T-cell (primary cell): ENCODE data around the gene CA10. TPM values are rescaled to one million over a fixed set of nuclear protein-coding genes. Genes with fewer than 3 reads are reported as not detected.

Source experiments
- ATAC-seq, 4 experiments: fragments of 200-7000 bp in 3 of 4; fragments of 150-1000 bp in 1 of 4; cut with Tn5 transposase; replicated peaks in 1 of 4; 1 replicate in 3 of 4; 2 replicates in 1 of 4; pipeline ENCODE4 v1.10.0; 2021; ENCODE audit warnings: moderate library complexity in 3 of 4, mild to moderate bottlenecking in 2 of 4, moderate number of reproducible peaks in 1 of 4
- CTCF ChIA-PET, 2 donors: fragments of 300-600 bp; sonication (Branson Sonifier 250); formaldehyde crosslinking; loops; one replicate each; lab custom pipeline; 2022; ENCODE audit warnings: antibody characterized with exemption in 2 of 2; lab: Charles Lee
- POLR2A ChIA-PET, 2 donors: fragments of 300-600 bp; sonication (Branson Sonifier 250); formaldehyde crosslinking; loops; one replicate each; lab custom pipeline; 2022; ENCODE audit warnings: antibody characterized with exemption in 2 of 2; lab: Charles Lee
- DNase-seq, 35 experiments: peaks; one replicate each; pipeline versions ENCODE4 v3.0.0 to v3.0.0-alpha.2; 2013 to 2023
- H3K27ac ChIP-seq: one replicate; pipeline ENCODE4 v1.5.1; 2013; ENCODE audit warnings: low read length
- H3K27me3 ChIP-seq, 2 experiments: replicated peaks in 1 of 2; 1 replicate in 1 of 2; 2 replicates in 1 of 2; pipeline versions ENCODE4 v1.6.1 to v1.7.0; 2013; ENCODE audit warnings: low read length in 1 of 2, mixed read lengths in 1 of 2; ENCODE audit not compliant: control insufficient read depth in 2 of 2, insufficient read depth in 2 of 2; ENCODE audit errors: extremely low read depth in 1 of 2
- H3K36me3 ChIP-seq, 2 donors: 1 replicate in 1 of 2; 2 replicates in 1 of 2; pipeline versions ENCODE4 v1.6.1 to v1.7.0; 2013; ENCODE audit warnings: low read length in 1 of 2; ENCODE audit not compliant: control insufficient read depth in 2 of 2, insufficient read depth in 1 of 2; ENCODE audit errors: extremely low read depth in 1 of 2
- H3K4me1 ChIP-seq, 2 experiments: 1 replicate in 1 of 2; 2 replicates in 1 of 2; pipeline versions ENCODE4 v1.6.1 to v1.7.0; 2013; ENCODE audit warnings: low read length in 2 of 2, mixed read lengths in 1 of 2; ENCODE audit not compliant: insufficient read depth in 2 of 2, control insufficient read depth in 1 of 2; ENCODE audit errors: extremely low read depth in 1 of 2
- H3K4me3 ChIP-seq, 2 donors: 1 replicate in 1 of 2; 2 replicates in 1 of 2; pipeline versions ENCODE4 v1.5.1 to v1.7.0; 2013; ENCODE audit warnings: mild to moderate bottlenecking in 2 of 2, low read length in 1 of 2, moderate library complexity in 1 of 2; ENCODE audit not compliant: control insufficient read depth in 1 of 2; ENCODE audit errors: extremely low read depth in 1 of 2
- H3K9me3 ChIP-seq: 2 replicates; pipeline ENCODE4 v1.7.0; 2013
- H3K27ac Mint-ChIP-seq, 2 donors: one replicate each; pipeline ENCODE4 v1.8.0; 2020 to 2021; ENCODE audit warnings: mild to moderate bottlenecking in 2 of 2, mixed read lengths in 2 of 2
- H3K27me3 Mint-ChIP-seq, 2 donors: one replicate each; pipeline ENCODE4 v1.8.0; 2021 to 2022; ENCODE audit warnings: mixed read lengths in 2 of 2
- H3K36me3 Mint-ChIP-seq: one replicate; pipeline ENCODE4 v1.8.0; 2021; ENCODE audit warnings: mixed read lengths
- H3K4me1 Mint-ChIP-seq, 3 donors: one replicate each; pipeline ENCODE4 v1.8.0; 2020 to 2022; ENCODE audit warnings: mixed read lengths in 3 of 3, mild to moderate bottlenecking in 1 of 3
- H3K4me3 Mint-ChIP-seq, 3 donors: one replicate each; pipeline ENCODE4 v1.8.0; 2020 to 2022; ENCODE audit warnings: mild to moderate bottlenecking in 3 of 3, mixed read lengths in 3 of 3, moderate library complexity in 3 of 3
- H3K9me3 Mint-ChIP-seq, 3 donors: one replicate each; pipeline ENCODE4 v1.8.0; 2020 to 2022; ENCODE audit warnings: mixed read lengths in 3 of 3
- WGBS: methylation state at CpG from one replicate; pipeline ENCODE4 v1.1.5; 2013; ENCODE audit warnings: missing lambda C conversion rate; ENCODE audit not compliant: insufficient coverage; 5-methylcytosine and 5-hydroxymethylcytosine counted together
- total RNA-seq, 35 experiments: library from RNA in 6 of 35; stranded (reverse) in 6 of 35; fragments of 120-200 nt in 1 of 35; gene quantifications; one replicate each; pipeline versions ENCODE4 v1.2.1 to v1.2.4 and lab custom pipeline; 2013 to 2026

Gene CA10
- total RNA-seq, 5 donors from 2014 or later (not counting 1 experiment from before 2014, with no cell fraction given), result 0.30 TPM; not detected in 4

- H3K4me1 ChIP-seq, result no peaks in the 10 kb centered on the region
- 90% methylated on average over 2 of the region's 4 CpGs for WGBS
- no peak for DNase-seq
- Mint-ChIP-seq H3K27me3 (peaks cover 2 to 5% of the 10 kb centered on the region in 2 donors), H3K4me1 (no peaks in the 10 kb centered on the region), H3K27ac (no peak overlapping the region), H3K4me3 (no peak overlapping the region), H3K36me3 (no peaks in the 10 kb centered on the region), H3K9me3 (no peaks in the 10 kb centered on the region)
- no peak overlapping the region for H3K27ac ChIP-seq
- H3K9me3 ChIP-seq, result no peaks in the 10 kb centered on the region
- H3K4me3 ChIP-seq, result no peak overlapping the region
- H3K36me3 ChIP-seq, result no peaks in the 10 kb centered on the region
- ChIA-PET CTCF (no interaction called here), POLR2A (no interaction called here)
- peaks cover 0 to 2% of the 10 kb centered on the region in 2 experiments for H3K27me3 ChIP-seq
- no peak for ATAC-seq
These were observed 19.8 kb downstream of the CA10 start for GRCh38 chr17:52138752-52139151.

GRCh38 chr17:52138350-52138749 lies 20.2 kb downstream of the CA10 start:
- Histone ChIP-seq H3K36me3 (no peaks in the 10 kb centered on the region), H3K9me3 (no peaks in the 10 kb centered on the region), H3K27me3 (peaks cover 0 to 2% of the 10 kb centered on the region in 2 experiments), H3K27ac (no peak overlapping the region), H3K4me3 (no peak overlapping the region), H3K4me1 (no peaks in the 10 kb centered on the region)
- ATAC-seq (no peak), DNase-seq (no peak)
- POLR2A ChIA-PET, result no interaction called here
- Mint-ChIP-seq H3K4me1 (no peaks in the 10 kb centered on the region), H3K36me3 (no peaks in the 10 kb centered on the region), H3K27me3 (peaks cover 2 to 5% of the 10 kb centered on the region in 2 donors), H3K9me3 (no peaks in the 10 kb centered on the region), H3K27ac (no peak overlapping the region), H3K4me3 (no peak overlapping the region)
- CTCF ChIA-PET, result no interaction called here

GRCh38 chr17:52136166-52136565 lies 22.3 kb downstream of the CA10 start:
- Mint-ChIP-seq H3K27ac (no peak overlapping the region), H3K27me3 (peaks cover 2 to 5% of the 10 kb centered on the region in 2 donors), H3K36me3 (no peaks in the 10 kb centered on the region), H3K4me3 (no peak overlapping the region), H3K9me3 (no peaks in the 10 kb centered on the region), H3K4me1 (no peaks in the 10 kb centered on the region)
- POLR2A ChIA-PET, result no interaction called here
- no peaks in the 10 kb centered on the region for H3K4me1 ChIP-seq
- H3K36me3 ChIP-seq, result no peaks in the 10 kb centered on the region
- H3K4me3 ChIP-seq, result no peak overlapping the region
- H3K27me3 ChIP-seq, result no peaks in the 10 kb centered on the region
- CTCF ChIA-PET, result no interaction called here
- H3K9me3 ChIP-seq, result no peaks in the 10 kb centered on the region
- ATAC-seq (no peak), DNase-seq (no peak)
- no CpG with 5 or more reads among the region's 6 CpGs for WGBS
- H3K27ac ChIP-seq, result no peak overlapping the region

GRCh38 chr17:52134641-52135040 lies 23.9 kb downstream of the CA10 start:
- Mint-ChIP-seq H3K27me3 (peaks cover 2 to 8% of the 10 kb centered on the region in 2 donors), H3K36me3 (no peaks in the 10 kb centered on the region), H3K4me3 (no peak overlapping the region), H3K27ac (no peak overlapping the region), H3K4me1 (no peaks in the 10 kb centered on the region), H3K9me3 (no peaks in the 10 kb centered on the region)
- ATAC-seq (no peak), DNase-seq (no peak)
- POLR2A ChIA-PET, result no interaction called here
- CTCF ChIA-PET, result no interaction called here
- 50% methylated on average over 1 of the region's 1 CpG for WGBS
- H3K9me3 ChIP-seq, result no peaks in the 10 kb centered on the region
- no peaks in the 10 kb centered on the region for H3K4me1 ChIP-seq
- H3K4me3 ChIP-seq, result no peak overlapping the region
- H3K36me3 ChIP-seq, result no peaks in the 10 kb centered on the region
- no peak overlapping the region for H3K27ac ChIP-seq
- no peaks in the 10 kb centered on the region for H3K27me3 ChIP-seq

GRCh38 chr17:52128721-52129120 lies 29.8 kb downstream of the CA10 start:
- POLR2A ChIA-PET, result no interaction called here
- peaks cover 11 to 12% of the 10 kb centered on the region in 2 donors for H3K27me3 Mint-ChIP-seq
- 100% methylated on average over 1 of the region's 2 CpGs for WGBS
- CTCF ChIA-PET, result no interaction called here
- no peak for ATAC-seq
- H3K9me3 Mint-ChIP-seq, result no peaks in the 10 kb centered on the region
- H3K36me3 ChIP-seq, result no peaks in the 10 kb centered on the region
- no peak overlapping the region for H3K27ac ChIP-seq
- no peaks in the 10 kb centered on the region for H3K36me3 Mint-ChIP-seq
- no peaks in the 10 kb centered on the region for H3K27me3 ChIP-seq
- H3K4me3 Mint-ChIP-seq, result no peak overlapping the region
- no peaks in the 10 kb centered on the region for H3K4me1 Mint-ChIP-seq
- no peaks in the 10 kb centered on the region for H3K4me1 ChIP-seq
- DNase-seq, result no peak
- H3K27ac Mint-ChIP-seq, result no peak overlapping the region
- H3K4me3 ChIP-seq, result no peak overlapping the region
- H3K9me3 ChIP-seq, result no peaks in the 10 kb centered on the region

- Histone ChIP-seq H3K4me1 (no peaks in the 10 kb centered on the region), H3K36me3 (no peaks in the 10 kb centered on the region), H3K9me3 (no peaks in the 10 kb centered on the region), H3K27ac (no peak overlapping the region), H3K4me3 (no peak overlapping the region), H3K27me3 (peaks cover 0 to 2% of the 10 kb centered on the region in 2 experiments)
- DNase-seq, result no peak
- CTCF ChIA-PET, result no interaction called here
- POLR2A ChIA-PET, result no interaction called here
- H3K4me1 Mint-ChIP-seq, result no peaks in the 10 kb centered on the region
- peaks cover 0 to 4% (median 0%) of the 10 kb centered on the region in 3 donors for H3K9me3 Mint-ChIP-seq
- WGBS, result 73% methylated on average over 6 of the region's 7 CpGs
- H3K36me3 Mint-ChIP-seq, result no peaks in the 10 kb centered on the region
- no peak overlapping the region for H3K27ac Mint-ChIP-seq
- no peak overlapping the region for H3K4me3 Mint-ChIP-seq
- peaks cover 14 to 17% of the 10 kb centered on the region in 2 donors for H3K27me3 Mint-ChIP-seq
- ATAC-seq, result no peak
These were observed 33.5 kb downstream of the CA10 start for GRCh38 chr17:52124993-52125392.

- no peak overlapping the region for H3K27ac ChIP-seq
- DNase-seq (no peak), ATAC-seq (no peak)
- no peak overlapping the region for H3K4me3 ChIP-seq
- Mint-ChIP-seq H3K27ac (no peak overlapping the region), H3K36me3 (no peaks in the 10 kb centered on the region), H3K4me3 (no peak overlapping the region), H3K4me1 (no peaks in the 10 kb centered on the region), H3K9me3 (peaks cover 0 to 4% (median 0%) of the 10 kb centered on the region in 3 donors), H3K27me3 (peaks cover 13 to 14% of the 10 kb centered on the region in 2 donors)
- CTCF ChIA-PET, result no interaction called here
- no peaks in the 10 kb centered on the region for H3K9me3 ChIP-seq
- no peaks in the 10 kb centered on the region for H3K36me3 ChIP-seq
- H3K27me3 ChIP-seq, result peaks cover 0 to 2% of the 10 kb centered on the region in 2 experiments
- POLR2A ChIA-PET, result no interaction called here
- H3K4me1 ChIP-seq, result no peaks in the 10 kb centered on the region
These were observed 34.0 kb downstream of the CA10 start for GRCh38 chr17:52124561-52124960.
